ENCODE results near the gene CEP83. TPM values are rescaled to one million over a fixed set of nuclear protein-coding genes. Genes with fewer than 3 reads are reported as not detected.
"Not testable (repeated sequence)": the region's sequence is repeated elsewhere in the genome, so short reads cannot be mapped to it uniquely, and the experiment has no call there.

CEP83 gene
- polyA plus RNA-seq, 1 of the 3 experiments (the other 2 are of a cell fraction) = 2.5 TPM

GRCh38 chr12:94401326-94401725, 58.3 kb downstream of the CEP83 start:
- H2AFZ ChIP-seq (ENCODE audit: low read depth) = no peak overlapping the region
- H3F3A ChIP-seq (replicated peaks; ENCODE audit: insufficient read depth) = no peaks in the 10 kb centered on the region
- H3K9me2 ChIP-seq = no peaks in the 10 kb centered on the region
- no peak overlapping the region for H3K27ac ChIP-seq (ENCODE audit: low read depth in 2 of 2, low read length in 1 of 2)
- no peak for TF ChIP-seq FOSL2 (IDR thresholded peaks at IDR 0.05; ENCODE audit: borderline replicate concordance, low read depth)
- no peak for TF ChIP-seq MAX (IDR thresholded peaks at IDR 0.05; ENCODE audit: low read depth)
- no peak for TF ChIP-seq FOXM1 (IDR thresholded peaks at IDR 0.05; ENCODE audit: low read depth)
- no peak for TF ChIP-seq TAF1 (IDR thresholded peaks at IDR 0.05; ENCODE audit: borderline replicate concordance, low read depth, low read length)
- no peak for TF ChIP-seq JUND (IDR thresholded peaks at IDR 0.05)
- TF ChIP-seq PBX3 (IDR thresholded peaks at IDR 0.05) = no peak
- no peak for TF ChIP-seq RFX5 (IDR thresholded peaks at IDR 0.05; ENCODE audit: low read length)
- no peak for TF ChIP-seq ELF1 (IDR thresholded peaks at IDR 0.05)
- no peak for TF ChIP-seq YY1 (IDR thresholded peaks at IDR 0.05; ENCODE audit: low read depth)
- no peak for TF ChIP-seq TEAD4 (IDR thresholded peaks at IDR 0.05; ENCODE audit: borderline replicate concordance, insufficient read depth)
- TF ChIP-seq REST (IDR thresholded peaks at IDR 0.05; ENCODE audit: low read depth, low read length) = no peak
- no peak for TF ChIP-seq MEF2A (IDR thresholded peaks at IDR 0.05; ENCODE audit: borderline replicate concordance, low read depth)
- TF ChIP-seq GATA2 (CRISPR knock-in tag; IDR thresholded peaks at IDR 0.05) = no peak
- no peak for TF ChIP-seq TCF12 (IDR thresholded peaks at IDR 0.05)
- TF ChIP-seq USF2 (IDR thresholded peaks at IDR 0.05; ENCODE audit: borderline replicate concordance, low read depth, low read length) = no peak
- no peak for TF ChIP-seq SMC3 (IDR thresholded peaks at IDR 0.05; ENCODE audit: low read depth, low read length)
- no peak for TF ChIP-seq MXI1 (IDR thresholded peaks at IDR 0.05; ENCODE audit: low read depth, low read length)
- no peak for TF ChIP-seq IRF3 (IDR thresholded peaks at IDR 0.05; ENCODE audit: low read depth, low read length)
- no peak for TF ChIP-seq FOXJ3 (CRISPR knock-in tag; IDR thresholded peaks at IDR 0.05)
- TF ChIP-seq ZBTB33 (IDR thresholded peaks at IDR 0.05; ENCODE audit: borderline replicate concordance, low read depth) = no peak
- ChIA-PET POLR2A (no interaction called here), CTCF (no interaction called here)
- no peaks in the 10 kb centered on the region for H3K79me2 ChIP-seq (ENCODE audit: insufficient read depth)
- H3K36me3 ChIP-seq (replicated peaks in 1 of 2; ENCODE audit: control insufficient read depth in 1 of 2, insufficient read depth in 2 of 2, low read length in 1 of 2) = peaks cover 2 to 28% of the 10 kb centered on the region in 2 experiments
- H3K9ac ChIP-seq = no peak overlapping the region
- H3K27me3 ChIP-seq (ENCODE audit: insufficient read depth) = no peaks in the 10 kb centered on the region
- H4K20me1 ChIP-seq (ENCODE audit: insufficient read depth) = no peaks in the 10 kb centered on the region
- 93% methylated on average over 2 of the region's 2 CpGs for WGBS (ENCODE audit: low lambda C conversion rate)
- no peak for DNase-seq
- H3K9me3 ChIP-seq = no peaks in the 10 kb centered on the region; the same call in 1 of the 2 replicates
- H3K4me3 ChIP-seq (ENCODE audit: low read depth in 2 of 2, low read length in 1 of 2) = no peak overlapping the region
- H3K4me2 ChIP-seq = no peak overlapping the region
- no peaks in the 10 kb centered on the region for H3K4me1 ChIP-seq (ENCODE audit: control insufficient read depth in 1 of 2, insufficient read depth in 2 of 2, low read depth in 1 of 2, low read length in 1 of 2)

GRCh38 chr12:94398685-94399084, 61.0 kb downstream of the CEP83 start:
- H3K9me2 ChIP-seq; H3K9me3 ChIP-seq; H3K4me3 ChIP-seq (ENCODE audit: low read depth in 2 of 2, low read length in 1 of 2); H2AFZ ChIP-seq (ENCODE audit: low read depth); POLR2A ChIA-PET; CTCF ChIA-PET; H3K4me1 ChIP-seq (ENCODE audit: control insufficient read depth in 1 of 2, insufficient read depth in 2 of 2, low read depth in 1 of 2, low read length in 1 of 2); H3K79me2 ChIP-seq (ENCODE audit: insufficient read depth); H4K20me1 ChIP-seq (ENCODE audit: insufficient read depth); H3K27me3 ChIP-seq (ENCODE audit: insufficient read depth); H3F3A ChIP-seq (replicated peaks; ENCODE audit: insufficient read depth); DNase-seq; H3K9ac ChIP-seq; H3K4me2 ChIP-seq; H3K27ac ChIP-seq (ENCODE audit: low read depth in 2 of 2, low read length in 1 of 2): not testable (repeated sequence)
- peaks cover 2 to 28% of the 10 kb centered on the region in 2 experiments for H3K36me3 ChIP-seq (replicated peaks in 1 of 2; ENCODE audit: control insufficient read depth in 1 of 2, insufficient read depth in 2 of 2, low read length in 1 of 2)
- 95% methylated on average over 5 of the region's 5 CpGs for WGBS (ENCODE audit: low lambda C conversion rate)

Data from SK-N-SH (cell line).